Ovary (tissue), 9 donors: ENCODE data around the gene RAD51AP2. TPM values are rescaled to one million over a fixed set of nuclear protein-coding genes. Genes with fewer than 3 reads are reported as not detected.

Source experiments
- DNase-seq, 5 donors: peaks; one replicate each; pipeline ENCODE4 v3.0.0-alpha.2; 2019 to 2020
- H3K27ac ChIP-seq, 2 donors: fragments of 200-600 bp; one replicate each; pipeline versions ENCODE4 v1.5.1 to v1.8.0; 2019 to 2022
- H3K27me3 ChIP-seq: fragments of 200-600 bp; one replicate; pipeline ENCODE4 v1.8.0; 2022
- H3K36me3 ChIP-seq: fragments of 200-600 bp; sonication (generic); one replicate; pipeline ENCODE4 v1.5.1; 2019
- H3K4me1 ChIP-seq: one replicate; pipeline ENCODE4 v1.8.1; 2013; ENCODE audit warnings: mild to moderate bottlenecking, moderate library complexity; ENCODE audit not compliant: insufficient read depth
- H3K4me3 ChIP-seq: fragments of 200-600 bp; sonication (generic); one replicate; pipeline ENCODE4 v1.5.1; 2017
- H3K9me3 ChIP-seq, 2 donors: fragments of 200-600 bp in 1 of 2; sonication (generic) in 1 of 2; one replicate each; pipeline versions ENCODE4 v1.5.1 to v1.8.1; 2013 to 2019; ENCODE audit warnings: mild to moderate bottlenecking in 1 of 2, moderate library complexity in 1 of 2
- EP300 ChIP-seq: sonication (generic); formaldehyde crosslinking; IDR thresholded peaks from one replicate; pipeline ENCODE4 v1.6.1; 2017; ENCODE audit warnings: antibody characterized with exemption
- POLR2A ChIP-seq: fragments of 450-650 bp; IDR thresholded peaks from one replicate; pipeline ENCODE4 v1.6.1; 2017; ENCODE audit warnings: antibody characterized with exemption, mild to moderate bottlenecking, moderate library complexity
- WGBS, 3 donors: extraction: QIAGEN DNeasy Blood & Tissue Kit in 1 of 3; methylation state at CpG; one replicate each; pipeline versions ENCODE4 v1.1.5 to v1.1.7; 2013 to 2017; 5-methylcytosine and 5-hydroxymethylcytosine counted together
- intact Hi-C, 4 donors: fragments of 100-400 bp; cut with DNase I; formaldehyde crosslinking; loops; one replicate each; pipeline versions ENCODE4 v1.11.0 to v1.15.1; 2022 to 2023
- polyA plus RNA-seq, 2 donors: library from polyadenylated mRNA; stranded (reverse); fragments of 200-250 nt in 1 of 2; fragments of 350-450 nt in 1 of 2; fragmentation: Illumina TruSeq in 1 of 2; extraction: RNeasy Lipid Tissue Mini Kit (QIAGEN cat#74804) in 1 of 2; gene quantifications; one replicate each; pipeline ENCODE4 v1.2.3, GENCODE V29; 2013 to 2014
- total RNA-seq, 7 donors: library from RNA; depleted of rRNA in 2 of 7; stranded (reverse); fragments of >200 nt in 2 of 7; fragmentation: NEBNext Ultra II Directional in 3 of 7; extraction: Animal tissue kit (Norgen Biotek cat#: 25700) in 3 of 7; gene quantifications; one replicate each; pipeline versions ENCODE4 v1.1.0 to v1.2.4, GENCODE V29; 2016 to 2023
- TF ChIP-seq, protein P1 (sequence below), 3 donors: fragments of 450-650 bp in 2 of 3; fragments of 200-600 bp in 1 of 3; IDR thresholded peaks; one replicate each; pipeline versions ENCODE4 v1.5.1 to v1.8.0; 2016 to 2022; ENCODE audit warnings: antibody characterized with exemption in 3 of 3, mild to moderate bottlenecking in 1 of 3
- donor health status: DM: no; HTN: no; CAD: no; lungs with moderate emphysema.
- donor health status: DM: no; HTN: no; CAD: no.
- donor health status: Bipolar disorder and iron deficiency.
- donor health status: DM: yes; HTN: yes; CAD: no.
- donor health status: DM: no; HTN: no; CAD: no.
- donor health status: DM: yes; HTN: yes; CAD: no.

Gene RAD51AP2
- total and polyA plus RNA-seq, 9 donors, result 0.02 to 0.24 (median 0.10) TPM

DNA sequence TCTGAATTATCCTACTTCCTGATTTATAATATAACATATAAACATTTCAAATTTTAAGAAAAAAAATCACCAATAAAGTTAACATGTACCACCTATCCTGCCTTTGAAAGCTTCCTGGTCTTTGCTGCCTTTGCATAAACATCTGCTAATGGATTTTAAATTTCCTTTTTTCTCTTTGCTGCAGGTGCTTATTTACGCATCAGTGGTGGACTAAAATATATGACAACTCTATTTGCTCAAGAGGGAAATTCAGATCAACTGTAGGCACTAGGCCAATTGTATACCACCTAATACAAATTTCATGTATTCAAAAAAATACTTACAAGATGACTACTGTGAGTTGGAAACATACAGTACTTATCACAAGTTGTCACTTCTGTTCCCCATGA, 57.2 kb downstream of the RAD51AP2 start:
- H3K27ac ChIP-seq, result no peak overlapping the region
- 91 to 95% (median 93%) methylated on average over 1 of the region's 1 CpG for WGBS, 3 donors
- H3K36me3 ChIP-seq, result no peaks in the 10 kb centered on the region
- no peak overlapping the region for H3K4me3 ChIP-seq
- no peaks in the 10 kb centered on the region for H3K9me3 ChIP-seq
- no peaks in the 10 kb centered on the region for H3K4me1 ChIP-seq
- intact Hi-C loops, result loop anchor here in 1 of 4 donors (2.0 kb wide), 1 partner anchor 26 kb away; no protein-coding TSS in a partner anchor
- DNase-seq, result no peak
- TF ChIP-seq EP300, result no peak
- no peak for TF ChIP-seq POLR2A
- TF ChIP-seq, protein P1, sequence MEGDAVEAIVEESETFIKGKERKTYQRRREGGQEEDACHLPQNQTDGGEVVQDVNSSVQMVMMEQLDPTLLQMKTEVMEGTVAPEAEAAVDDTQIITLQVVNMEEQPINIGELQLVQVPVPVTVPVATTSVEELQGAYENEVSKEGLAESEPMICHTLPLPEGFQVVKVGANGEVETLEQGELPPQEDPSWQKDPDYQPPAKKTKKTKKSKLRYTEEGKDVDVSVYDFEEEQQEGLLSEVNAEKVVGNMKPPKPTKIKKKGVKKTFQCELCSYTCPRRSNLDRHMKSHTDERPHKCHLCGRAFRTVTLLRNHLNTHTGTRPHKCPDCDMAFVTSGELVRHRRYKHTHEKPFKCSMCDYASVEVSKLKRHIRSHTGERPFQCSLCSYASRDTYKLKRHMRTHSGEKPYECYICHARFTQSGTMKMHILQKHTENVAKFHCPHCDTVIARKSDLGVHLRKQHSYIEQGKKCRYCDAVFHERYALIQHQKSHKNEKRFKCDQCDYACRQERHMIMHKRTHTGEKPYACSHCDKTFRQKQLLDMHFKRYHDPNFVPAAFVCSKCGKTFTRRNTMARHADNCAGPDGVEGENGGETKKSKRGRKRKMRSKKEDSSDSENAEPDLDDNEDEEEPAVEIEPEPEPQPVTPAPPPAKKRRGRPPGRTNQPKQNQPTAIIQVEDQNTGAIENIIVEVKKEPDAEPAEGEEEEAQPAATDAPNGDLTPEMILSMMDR (IDR thresholded peaks at IDR 0.05), result no peak
- H3K27me3 ChIP-seq, result no peaks in the 10 kb centered on the region

Other genes starting within 250 kb of the RAD51AP2 start
- 1 to 10 TPM in 5 of 7 donors, under 1 TPM in 1, not detected in 1; 0.60 to 9.4 (median 4.0) TPM for gene VSNL1, start 22.3 kb upstream of the RAD51AP2 start, total RNA-seq
- gene VSNL1, start 22.3 kb upstream of the RAD51AP2 start, polyA plus RNA-seq, result 1 to 10 TPM in 1 of 2 donors, under 1 TPM in 1; 0.41 to 2.8 TPM
- gene SMC6, start 235.4 kb upstream of the RAD51AP2 start, total RNA-seq, result 10 to 100 TPM; 10.2 to 16.8 (median 13.2) TPM
- gene SMC6, start 235.4 kb upstream of the RAD51AP2 start, polyA plus RNA-seq, result 10 to 100 TPM in 1 of 2 donors, 1 to 10 TPM in 1; 6.6 to 12.3 TPM
- gene GEN1, start 235.7 kb upstream of the RAD51AP2 start, total RNA-seq, result 1 to 10 TPM; 1.0 to 4.7 (median 2.3) TPM
- 1 to 10 TPM in 1 of 2 donors, under 1 TPM in 1; 0.77 to 2.8 TPM for gene GEN1, start 235.7 kb upstream of the RAD51AP2 start, polyA plus RNA-seq